GM18505 (cell line): ENCODE measurements around the gene LCN2.

Experiments
- ATAC-seq: cut with Tn5 transposase; IDR thresholded peaks from one replicate; pipeline ENCODE4 v1.9.1; 2021; ENCODE audit not compliant: unreplicated experiment
- POLR2A ChIP-seq: IDR thresholded peaks from 4 replicates; pipeline ENCODE4 v1.6.1; 2011; ENCODE audit warnings: borderline replicate concordance; ENCODE audit not compliant: insufficient read depth, insufficient read length; ENCODE audit errors: extremely low read depth

The LCN2 gene

GRCh38 chr9:128118472-128118857, 30.8 kb upstream of the LCN2 start:
- TF ChIP-seq POLR2A, result no peak
- no peak for ATAC-seq

GRCh38 chr9:128118971-128119665, 30.1 kb upstream of the LCN2 start:
- ATAC-seq, result no peak
- TF ChIP-seq POLR2A, result no peak

GRCh38 chr9:128120061-128120740, 29.1 kb upstream of the LCN2 start:
- TF ChIP-seq POLR2A, result no peak
- no peak for ATAC-seq

GRCh38 chr9:128120741-128121465, 28.4 kb upstream of the LCN2 start:
- no peak for TF ChIP-seq POLR2A
- no peak for ATAC-seq

GRCh38 chr9:128121466-128121810, 27.8 kb upstream of the LCN2 start:
- TF ChIP-seq POLR2A, result no peak
- no peak for ATAC-seq

GRCh38 chr9:128121924-128122808, 27.1 kb upstream of the LCN2 start:
- ATAC-seq, result no peak
- no peak for TF ChIP-seq POLR2A

GRCh38 chr9:128122809-128123175, 26.5 kb upstream of the LCN2 start:
- TF ChIP-seq POLR2A, result no peak
- ATAC-seq, result no peak

GRCh38 chr9:128123451-128124080, 25.7 kb upstream of the LCN2 start:
- no peak for TF ChIP-seq POLR2A
- no peak for ATAC-seq

GRCh38 chr9:128124451-128124850, 24.8 kb upstream of the LCN2 start:
- TF ChIP-seq POLR2A, result no peak
- no peak for ATAC-seq

GRCh38 chr9:128124873-128125579, 24.2 kb upstream of the LCN2 start:
- ATAC-seq, result no peak
- no peak for TF ChIP-seq POLR2A

GRCh38 chr9:128125580-128126354, 23.5 kb upstream of the LCN2 start:
- ATAC-seq, result no peak
- TF ChIP-seq POLR2A, result no peak
